Fibroblast of skin of right biceps (primary cell): Measurements from ENCODE around the gene TCF23.
"Not testable (repeated sequence)": the region's sequence is repeated elsewhere in the genome, so short reads cannot be mapped to it uniquely, and the experiment has no call there.

Experiments
- DNase-seq: peaks from one replicate; pipeline ENCODE4 v3.0.0-alpha.2; 2013

The TCF23 gene

GRCh38 chr2:27155069-27155520 lies 6.3 kb downstream of the TCF23 start:
- no peak for DNase-seq

GRCh38 chr2:27158468-27158867 lies 9.7 kb downstream of the TCF23 start:
- no peak for DNase-seq

GRCh38 chr2:27159271-27159670 lies 10.5 kb downstream of the TCF23 start:
- DNase-seq: no peak

- no peak for DNase-seq
Observed at GRCh38 chr2:27160191-27160590, 11.4 kb downstream of the TCF23 start.

- peak; percentile 34 for DNase-seq
Observed at GRCh38 chr2:27162151-27163121, 13.6 kb downstream of the TCF23 start.

GRCh38 chr2:27164960-27165763 lies 16.4 kb downstream of the TCF23 start:
- DNase-seq: no peak

GRCh38 chr2:27170581-27171337 lies 22.0 kb downstream of the TCF23 start:
- no peak for DNase-seq

GRCh38 chr2:27171351-27171848 lies 22.6 kb downstream of the TCF23 start:
- DNase-seq: no peak

- peak; percentile 50 for DNase-seq
Observed at GRCh38 chr2:27174638-27175037, 25.8 kb downstream of the TCF23 start.

GRCh38 chr2:27175330-27175729 lies 26.5 kb downstream of the TCF23 start:
- DNase-seq: no peak

- not testable (repeated sequence) for DNase-seq
Observed at GRCh38 chr2:27175781-27176180, 27.0 kb downstream of the TCF23 start.

GRCh38 chr2:27177441-27178351 lies 28.9 kb downstream of the TCF23 start:
- DNase-seq: no peak

GRCh38 chr2:27178469-27178868 lies 29.7 kb downstream of the TCF23 start:
- DNase-seq: no peak

GRCh38 chr2:27179344-27180000 lies 30.7 kb downstream of the TCF23 start:
- no peak for DNase-seq

- DNase-seq: peak; percentile 91
Observed at GRCh38 chr2:27182346-27182745, 33.5 kb downstream of the TCF23 start.

GRCh38 chr2:27184115-27184514 lies 35.3 kb downstream of the TCF23 start:
- DNase-seq: no peak

- peak; percentile 89 for DNase-seq
Observed at GRCh38 chr2:27185331-27186026, 36.7 kb downstream of the TCF23 start.

GRCh38 chr2:27186613-27187345 lies 38.0 kb downstream of the TCF23 start:
- no peak for DNase-seq

GRCh38 chr2:27189989-27190388 lies 41.2 kb downstream of the TCF23 start:
- no peak for DNase-seq
